CD4-positive, alpha-beta T cell treated with Interferon gamma for 1 hour (primary cell): ENCODE measurements around the gene UBE4B.
"Not testable (repeated sequence)": the region's sequence is repeated elsewhere in the genome, so short reads cannot be mapped to it uniquely, and the experiment has no call there.

Source experiments
- DNase-seq: peaks from one replicate; pipeline ENCODE4 v3.0.0-alpha.2; 2020

UBE4B gene

GRCh38 chr1:10179406-10180091 lies 146.8 kb downstream of the UBE4B start:
- no peak for DNase-seq

GRCh38 chr1:10181154-10181553 lies 148.4 kb downstream of the UBE4B start:
- DNase-seq = no peak

GRCh38 chr1:10185759-10186158 lies 153.0 kb downstream of the UBE4B start:
- DNase-seq = no peak

GRCh38 chr1:10186331-10187025 lies 153.7 kb downstream of the UBE4B start:
- no peak for DNase-seq

GRCh38 chr1:10187026-10187334 lies 154.2 kb downstream of the UBE4B start:
- DNase-seq = no peak

GRCh38 chr1:10188133-10188650 lies 155.4 kb downstream of the UBE4B start:
- no peak for DNase-seq

- no peak for DNase-seq
Observed at GRCh38 chr1:10189659-10190058, 156.9 kb downstream of the UBE4B start.

- no peak for DNase-seq
Observed at GRCh38 chr1:10192263-10192662, 159.5 kb downstream of the UBE4B start.

GRCh38 chr1:10193288-10193687 lies 160.5 kb downstream of the UBE4B start:
- no peak for DNase-seq

GRCh38 chr1:10195570-10195969 lies 162.8 kb downstream of the UBE4B start:
- no peak for DNase-seq

- DNase-seq = no peak
Observed at GRCh38 chr1:10196976-10197375, 164.2 kb downstream of the UBE4B start.

GRCh38 chr1:10200620-10201019 lies 167.9 kb downstream of the UBE4B start:
- no peak for DNase-seq

GRCh38 chr1:10204003-10204642 lies 171.4 kb downstream of the UBE4B start:
- no peak for DNase-seq

GRCh38 chr1:10205206-10205605 lies 172.4 kb downstream of the UBE4B start:
- not testable (repeated sequence) for DNase-seq

- DNase-seq = no peak
Observed at GRCh38 chr1:10207810-10208209, 175.1 kb downstream of the UBE4B start.

- peak; percentile 51 for DNase-seq
Observed at GRCh38 chr1:10208537-10208936, 175.8 kb downstream of the UBE4B start.

GRCh38 chr1:10209590-10209904 lies 176.8 kb downstream of the UBE4B start:
- no peak for DNase-seq

- peak; percentile 97 for DNase-seq
Observed at GRCh38 chr1:10209905-10210810, 177.4 kb downstream of the UBE4B start, which contains the start of gene KIF1B. Gene KIF1B (plus strand): TSS chr1:10210570. CDS start chr1:10232329, 21,759 bp downstream.

- DNase-seq = no peak
Observed at GRCh38 chr1:10210841-10211804, 178.4 kb downstream of the UBE4B start.

- no peak for DNase-seq
Observed at GRCh38 chr1:10211805-10212410, 179.2 kb downstream of the UBE4B start.

GRCh38 chr1:10212476-10212875 lies 179.7 kb downstream of the UBE4B start:
- no peak for DNase-seq
